ENCODE data around the gene OR1F1. TPM values are rescaled to one million over a fixed set of nuclear protein-coding genes. Genes with fewer than 3 reads are reported as not detected.

OR1F1 gene
- total RNA-seq, 1 experiment from 2014 or later = 0.26 TPM

- no peak for TF ChIP-seq CTCF (IDR thresholded peaks at IDR 0.05)
- CTCF ChIA-PET = no interaction called here
- Histone ChIP-seq H3K4me1 (ENCODE audit: control insufficient read depth, insufficient read depth, low read length) (no peaks in the 10 kb centered on the region), H3K27ac (ENCODE audit: low read length) (no peak overlapping the region), H3K4me3 (ENCODE audit: low read depth in 2 of 2, low read length in 2 of 2) (no peak overlapping the region), H3K36me3 (ENCODE audit: control insufficient read depth, insufficient read depth, low read length) (no peaks in the 10 kb centered on the region), H3K9me3 (ENCODE audit: control insufficient read depth, insufficient read depth, low read depth, low read length) (no peaks in the 10 kb centered on the region), H3K27me3 (ENCODE audit: control insufficient read depth, insufficient read depth, low read length) (no peaks in the 10 kb centered on the region)
- DNase-seq (ENCODE audit: low read depth, low spot score) (no peak), ATAC-seq (no peak; the same call in 1 of the 2 replicates)
- no TSS peak for BruUV-seq (replicated peaks)
- in situ Hi-C loops (cut with HindIII; ENCODE audit: low pct_unique_long_range_greater_than_20kb, low sequenced_read_pairs) (no loop called here), intact Hi-C loops (cut with micrococcal nuclease; ENCODE audit: unreplicated experiment) (no loop called here)
- POLR2A ChIA-PET = no interaction called here
Measured at GRCh38 chr16:3246002-3246401, 58.0 kb downstream of the OR1F1 start.

GRCh38 chr16:3246876-3247275 is 58.9 kb downstream of the OR1F1 start:
- Histone ChIP-seq H3K9me3 (ENCODE audit: control insufficient read depth, insufficient read depth, low read depth, low read length) (no peaks in the 10 kb centered on the region), H3K4me3 (ENCODE audit: low read depth in 2 of 2, low read length in 2 of 2) (no peak overlapping the region), H3K4me1 (ENCODE audit: control insufficient read depth, insufficient read depth, low read length) (no peaks in the 10 kb centered on the region), H3K27me3 (ENCODE audit: control insufficient read depth, insufficient read depth, low read length) (no peaks in the 10 kb centered on the region), H3K27ac (ENCODE audit: low read length) (no peak overlapping the region), H3K36me3 (ENCODE audit: control insufficient read depth, insufficient read depth, low read length) (no peaks in the 10 kb centered on the region)
- ChIA-PET CTCF (no interaction called here), POLR2A (no interaction called here)
- TF ChIP-seq POLR2AphosphoS5 (IDR thresholded peaks at IDR 0.05; ENCODE audit: low read depth, low read length) = no peak
- TF ChIP-seq REST (IDR thresholded peaks at IDR 0.05; ENCODE audit: insufficient read depth in 1 of 2, low read depth in 2 of 2, low read length in 1 of 2) = no peak
- TF ChIP-seq TCF7L2 (IDR thresholded peaks at IDR 0.05; ENCODE audit: low read depth, low read length) = no peak
- TF ChIP-seq SIN3A (IDR thresholded peaks at IDR 0.05; ENCODE audit: borderline replicate concordance, insufficient read depth, low read depth, low read length) = no peak
- no peak for TF ChIP-seq CTCF (IDR thresholded peaks at IDR 0.05)
- ATAC-seq (no peak), DNase-seq (ENCODE audit: low read depth, low spot score) (no peak)
- in situ Hi-C loops (cut with HindIII; ENCODE audit: low pct_unique_long_range_greater_than_20kb, low sequenced_read_pairs) = no loop called here
- BruUV-seq (replicated peaks) = no TSS peak
- intact Hi-C loops (cut with micrococcal nuclease; ENCODE audit: unreplicated experiment) = no loop called here

- H3K9me3 ChIP-seq (ENCODE audit: control insufficient read depth, insufficient read depth, low read depth, low read length) = no peaks in the 10 kb centered on the region
- H3K4me1 ChIP-seq (ENCODE audit: control insufficient read depth, insufficient read depth, low read length) = no peaks in the 10 kb centered on the region
- in situ Hi-C loops (cut with HindIII; ENCODE audit: low pct_unique_long_range_greater_than_20kb, low sequenced_read_pairs) (no loop called here), intact Hi-C loops (cut with micrococcal nuclease; ENCODE audit: unreplicated experiment) (no loop called here)
- ChIA-PET CTCF (interaction anchor here (0.6 kb wide), 1 partner anchor 28 kb away, joined by 9 read pairs; no protein-coding TSS in a partner anchor), POLR2A (interaction anchor here (0.6 to 0.9 kb wide), 2 partner anchors 9 to 15 kb away, joined by 3 read pairs; no protein-coding TSS in a partner anchor)
- H3K27me3 ChIP-seq (ENCODE audit: control insufficient read depth, insufficient read depth, low read length) = no peaks in the 10 kb centered on the region
- TF ChIP-seq SIN3A (IDR thresholded peaks at IDR 0.05; ENCODE audit: borderline replicate concordance, insufficient read depth, low read depth, low read length) (no peak), REST (IDR thresholded peaks at IDR 0.05; ENCODE audit: insufficient read depth in 1 of 2, low read depth in 2 of 2, low read length in 1 of 2) (no peak), CTCF (IDR thresholded peaks at IDR 0.05) (no peak), TCF7L2 (IDR thresholded peaks at IDR 0.05; ENCODE audit: low read depth, low read length) (no peak), POLR2AphosphoS5 (IDR thresholded peaks at IDR 0.05; ENCODE audit: low read depth, low read length) (no peak)
- H3K36me3 ChIP-seq (ENCODE audit: control insufficient read depth, insufficient read depth, low read length) = no peaks in the 10 kb centered on the region
- BruUV-seq (replicated peaks) = no TSS peak
- no peak overlapping the region for H3K4me3 ChIP-seq (ENCODE audit: low read depth in 2 of 2, low read length in 2 of 2)
- no peak overlapping the region for H3K27ac ChIP-seq (ENCODE audit: low read length)
- ATAC-seq = no peak
- DNase-seq (ENCODE audit: low read depth, low spot score) = no peak
Measured at GRCh38 chr16:3248596-3248995, 60.6 kb downstream of the OR1F1 start.

Measured in Panc1 (cell line).